ENCODE results near the gene CAMK2G.
A peak's percentile ranks its signal among the peaks of the same experiment; 100 is the strongest.

CAMK2G gene

DNA sequence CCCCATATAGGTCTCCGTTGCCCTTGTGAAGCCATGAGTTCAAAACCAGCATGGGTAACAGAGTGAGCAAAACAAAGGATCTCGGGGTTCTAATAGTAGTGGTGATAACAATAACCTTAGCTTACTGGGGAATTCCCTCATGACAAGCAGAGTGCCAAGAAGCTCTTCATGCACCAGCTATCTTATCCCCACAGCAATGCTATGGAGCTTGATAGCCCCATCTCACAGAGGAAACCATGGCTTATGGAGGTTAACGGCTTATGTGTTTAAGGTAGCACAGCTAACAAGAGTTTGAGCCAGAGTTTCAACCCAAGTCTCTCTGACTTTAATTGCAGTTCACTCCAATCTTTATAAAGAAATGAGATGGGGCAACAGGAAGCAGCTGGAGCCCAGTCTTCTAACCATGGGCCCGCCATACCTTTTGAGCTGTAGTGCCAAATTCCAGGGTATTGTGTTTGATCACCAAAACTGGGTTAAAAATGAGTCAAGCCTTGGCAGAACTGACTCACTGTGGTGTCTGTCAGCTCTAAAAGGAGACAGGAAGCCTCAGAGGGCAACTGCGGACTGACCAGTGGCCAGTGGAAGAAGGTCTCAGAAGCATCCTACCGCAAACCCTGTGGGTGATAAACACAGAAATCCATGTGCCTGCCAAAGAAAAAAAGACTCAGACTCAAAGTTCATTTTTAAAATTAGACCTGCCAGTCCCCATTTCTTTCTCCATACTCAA lies 20.1 kb upstream of the CAMK2G start:
- H3K18ac ChIP-seq (ENCODE audit: low read length): no peak overlapping the region
- H3K27me3 ChIP-seq (ENCODE audit: insufficient read depth, low read length): no peaks in the 10 kb centered on the region
- H2BK12ac ChIP-seq (ENCODE audit: low read length): peak overlapping the region; percentile 36
- no peak overlapping the region for H3K4me2 ChIP-seq (ENCODE audit: low read length)
- no peak overlapping the region for H3K4me3 ChIP-seq (ENCODE audit: low read depth, low read length)
- peak overlapping the region; percentile 47 for H4K8ac ChIP-seq (ENCODE audit: low read depth, low read length)
- H3K79me2 ChIP-seq (ENCODE audit: control insufficient read depth, insufficient read depth, low read length, poor library complexity): no peaks in the 10 kb centered on the region
- peaks cover 16 to 19% of the 10 kb centered on the region in 2 experiments for H3K4me1 ChIP-seq (ENCODE audit: control insufficient read depth in 1 of 2, insufficient read depth in 2 of 2, low read length in 2 of 2)
- no peak overlapping the region for H2BK5ac ChIP-seq (ENCODE audit: low read depth, low read length, poor library complexity)
- H4K91ac ChIP-seq (ENCODE audit: low read depth, low read length): peak overlapping the region; percentile 61
- H3K23ac ChIP-seq (ENCODE audit: low read length): no peak overlapping the region
- no peaks in the 10 kb centered on the region for H3K9me3 ChIP-seq (ENCODE audit: insufficient read depth, low read depth, low read length)
- DNase-seq: peak; percentile 47 to 65
- peak overlapping the region; percentile 34 for H3K14ac ChIP-seq (ENCODE audit: low read length)
- H2AFZ ChIP-seq (ENCODE audit: insufficient read depth, low read length, poor library complexity): no peak overlapping the region
- peak overlapping the region; percentile 59 for H2AK5ac ChIP-seq (ENCODE audit: low read length)
- H4K12ac ChIP-seq (ENCODE audit: low read depth, low read length): no peak overlapping the region
- H3K36me3 ChIP-seq (ENCODE audit: control insufficient read depth in 1 of 2, insufficient read depth in 2 of 2, low read length in 2 of 2): no peaks in the 10 kb centered on the region
- WGBS (ENCODE audit: extremely low coverage, insufficient coverage, insufficient read length): no CpG with 5 or more reads among the region's 6 CpGs
- H3K4ac ChIP-seq (ENCODE audit: low read depth, low read length): no peak overlapping the region
- H3K9ac ChIP-seq (ENCODE audit: low read length): no peak overlapping the region
- H3K27ac ChIP-seq (ENCODE audit: low read depth, low read length): no peak overlapping the region
- H3K79me1 ChIP-seq (ENCODE audit: low read length): peaks cover 12% of the 10 kb centered on the region
- H2BK120ac ChIP-seq (ENCODE audit: insufficient read depth, low read length, poor library complexity): no peak overlapping the region

GRCh38 chr10:73893426-73893825 lies 19.1 kb upstream of the CAMK2G start:
- Histone ChIP-seq H2BK12ac (ENCODE audit: low read length) (peak overlapping the region; percentile 62), H3K27ac (ENCODE audit: low read depth, low read length) (no peak overlapping the region), H3K4me1 (ENCODE audit: control insufficient read depth in 1 of 2, insufficient read depth in 2 of 2, low read length in 2 of 2) (peaks cover 18% of the 10 kb centered on the region in 2 experiments), H4K12ac (ENCODE audit: low read depth, low read length) (no peak overlapping the region), H3K36me3 (ENCODE audit: control insufficient read depth in 1 of 2, insufficient read depth in 2 of 2, low read length in 2 of 2) (no peaks in the 10 kb centered on the region), H3K79me2 (ENCODE audit: control insufficient read depth, insufficient read depth, low read length, poor library complexity) (no peaks in the 10 kb centered on the region), H3K79me1 (ENCODE audit: low read length) (peaks cover 13% of the 10 kb centered on the region), H3K4ac (ENCODE audit: low read depth, low read length) (no peak overlapping the region), H3K4me3 (ENCODE audit: low read depth, low read length) (no peak overlapping the region), H2AK5ac (ENCODE audit: low read length) (no peak overlapping the region), H3K23ac (ENCODE audit: low read length) (no peak overlapping the region), H2BK5ac (ENCODE audit: low read depth, low read length, poor library complexity) (no peak overlapping the region), H4K8ac (ENCODE audit: low read depth, low read length) (no peak overlapping the region), H3K4me2 (ENCODE audit: low read length) (no peak overlapping the region), H3K9ac (ENCODE audit: low read length) (no peak overlapping the region), H3K27me3 (ENCODE audit: insufficient read depth, low read length) (no peaks in the 10 kb centered on the region), H2BK120ac (ENCODE audit: insufficient read depth, low read length, poor library complexity) (no peak overlapping the region), H2AFZ (ENCODE audit: insufficient read depth, low read length, poor library complexity) (no peak overlapping the region), H3K18ac (ENCODE audit: low read length) (no peak overlapping the region), H4K91ac (ENCODE audit: low read depth, low read length) (peak overlapping the region; percentile 57), H3K9me3 (ENCODE audit: insufficient read depth, low read depth, low read length) (no peaks in the 10 kb centered on the region), H3K14ac (ENCODE audit: low read length) (no peak overlapping the region)
- WGBS (ENCODE audit: extremely low coverage, insufficient coverage, insufficient read length): no CpG with 5 or more reads among the region's 8 CpGs
- DNase-seq: peak; percentile 50 to 58

DNA sequence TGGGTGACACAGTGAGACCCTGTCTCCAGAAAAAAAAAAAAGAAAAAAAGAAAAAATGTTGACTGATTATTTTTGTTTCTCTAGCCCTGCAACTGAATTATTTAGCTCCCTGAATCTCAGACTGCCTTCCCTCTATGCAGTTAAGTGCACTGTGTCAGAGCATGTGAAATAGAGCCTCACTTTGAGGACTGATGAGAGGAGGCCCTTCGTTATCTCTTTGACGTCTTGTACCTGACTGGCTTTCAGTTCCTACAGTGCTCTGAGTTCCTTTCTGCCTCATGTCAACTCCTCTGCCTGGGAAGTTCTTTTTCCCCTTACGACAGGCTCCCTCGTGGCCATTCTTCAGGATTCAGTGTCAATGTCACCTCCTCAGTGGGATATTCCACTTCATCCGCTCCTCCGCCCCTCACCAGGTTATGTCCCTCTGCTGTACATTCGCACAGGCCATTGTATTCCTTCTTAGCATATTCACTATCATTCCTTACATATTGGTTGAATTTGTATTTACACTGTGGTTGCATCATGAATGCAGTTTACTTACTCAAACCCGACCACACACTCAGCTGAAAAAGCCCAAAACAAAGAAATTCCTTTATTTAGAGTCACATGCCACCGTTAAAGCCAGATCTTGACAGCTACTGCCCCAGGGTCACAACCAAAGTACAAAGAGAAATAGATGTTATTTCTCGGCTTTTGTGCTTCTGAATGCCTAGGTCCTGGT lies 18.1 kb upstream of the CAMK2G start:
- Histone ChIP-seq H3K14ac (ENCODE audit: low read length) (no peak overlapping the region), H4K8ac (ENCODE audit: low read depth, low read length) (peak overlapping the region; percentile 1), H3K79me1 (ENCODE audit: low read length) (peaks cover 17% of the 10 kb centered on the region), H2AFZ (ENCODE audit: insufficient read depth, low read length, poor library complexity) (no peak overlapping the region), H3K36me3 (ENCODE audit: control insufficient read depth in 1 of 2, insufficient read depth in 2 of 2, low read length in 2 of 2) (no peaks in the 10 kb centered on the region), H3K27ac (ENCODE audit: low read depth, low read length) (peak overlapping the region; percentile 37), H3K27me3 (ENCODE audit: insufficient read depth, low read length) (no peaks in the 10 kb centered on the region), H2BK120ac (ENCODE audit: insufficient read depth, low read length, poor library complexity) (peak overlapping the region; percentile 71), H3K9ac (ENCODE audit: low read length) (no peak overlapping the region), H3K4ac (ENCODE audit: low read depth, low read length) (no peak overlapping the region), H3K9me3 (ENCODE audit: insufficient read depth, low read depth, low read length) (no peaks in the 10 kb centered on the region), H3K18ac (ENCODE audit: low read length) (peak overlapping the region; percentile 8), H2AK5ac (ENCODE audit: low read length) (peak overlapping the region; percentile 3), H4K12ac (ENCODE audit: low read depth, low read length) (no peak overlapping the region), H2BK5ac (ENCODE audit: low read depth, low read length, poor library complexity) (no peak overlapping the region), H4K91ac (ENCODE audit: low read depth, low read length) (peak overlapping the region; percentile 11), H3K4me2 (ENCODE audit: low read length) (no peak overlapping the region), H2BK12ac (ENCODE audit: low read length) (peak overlapping the region; percentile 11), H3K4me3 (ENCODE audit: low read depth, low read length) (no peak overlapping the region), H3K23ac (ENCODE audit: low read length) (no peak overlapping the region), H3K4me1 (ENCODE audit: control insufficient read depth in 1 of 2, insufficient read depth in 2 of 2, low read length in 2 of 2) (peaks cover 21 to 25% of the 10 kb centered on the region in 2 experiments), H3K79me2 (ENCODE audit: control insufficient read depth, insufficient read depth, low read length, poor library complexity) (no peaks in the 10 kb centered on the region)
- no CpG with 5 or more reads among the region's 10 CpGs for WGBS (ENCODE audit: extremely low coverage, insufficient coverage, insufficient read length)
- DNase-seq: peak; percentile 58 to 90

GRCh38 chr10:73891540-73891939 lies 17.2 kb upstream of the CAMK2G start:
- Histone ChIP-seq H3K27me3 (ENCODE audit: insufficient read depth, low read length) (no peaks in the 10 kb centered on the region), H4K12ac (ENCODE audit: low read depth, low read length) (no peak overlapping the region), H4K8ac (ENCODE audit: low read depth, low read length) (no peak overlapping the region), H3K9ac (ENCODE audit: low read length) (no peak overlapping the region), H3K18ac (ENCODE audit: low read length) (no peak overlapping the region), H3K36me3 (ENCODE audit: control insufficient read depth in 1 of 2, insufficient read depth in 2 of 2, low read length in 2 of 2) (no peaks in the 10 kb centered on the region), H3K9me3 (ENCODE audit: insufficient read depth, low read depth, low read length) (no peaks in the 10 kb centered on the region), H2BK5ac (ENCODE audit: low read depth, low read length, poor library complexity) (no peak overlapping the region), H3K79me2 (ENCODE audit: control insufficient read depth, insufficient read depth, low read length, poor library complexity) (peaks cover 2% of the 10 kb centered on the region), H3K4ac (ENCODE audit: low read depth, low read length) (no peak overlapping the region), H2AFZ (ENCODE audit: insufficient read depth, low read length, poor library complexity) (no peak overlapping the region), H4K91ac (ENCODE audit: low read depth, low read length) (peak overlapping the region; percentile 37), H2AK5ac (ENCODE audit: low read length) (no peak overlapping the region), H3K4me3 (ENCODE audit: low read depth, low read length) (no peak overlapping the region), H3K4me2 (ENCODE audit: low read length) (no peak overlapping the region), H3K4me1 (ENCODE audit: control insufficient read depth in 1 of 2, insufficient read depth in 2 of 2, low read length in 2 of 2) (peaks cover 27 to 31% of the 10 kb centered on the region in 2 experiments), H3K79me1 (ENCODE audit: low read length) (peaks cover 25% of the 10 kb centered on the region), H3K27ac (ENCODE audit: low read depth, low read length) (no peak overlapping the region), H2BK12ac (ENCODE audit: low read length) (peak overlapping the region; percentile 51), H3K23ac (ENCODE audit: low read length) (no peak overlapping the region), H3K14ac (ENCODE audit: low read length) (no peak overlapping the region), H2BK120ac (ENCODE audit: insufficient read depth, low read length, poor library complexity) (no peak overlapping the region)
- WGBS (ENCODE audit: extremely low coverage, insufficient coverage, insufficient read length): no CpG with 5 or more reads among the region's 5 CpGs
- peak in 1 of 2 donors; percentile 14 for DNase-seq
